Muscle layer of duodenum (tissue), 2 donors: ENCODE measurements around the gene NKAIN2.

ENCODE experiments used
- H3K27ac ChIP-seq: one replicate; pipeline ENCODE4 v1.7.0; 2013; ENCODE audit warnings: mild to moderate bottlenecking, low read length
- H3K27me3 ChIP-seq: one replicate; pipeline ENCODE4 v1.7.0; 2013; ENCODE audit warnings: low read depth, mild to moderate bottlenecking, control low read depth, low read length
- H3K36me3 ChIP-seq, 2 donors: one replicate each; pipeline ENCODE4 v1.7.0; 2013; ENCODE audit warnings: low read length in 2 of 2, control low read depth in 1 of 2, mild to moderate bottlenecking in 1 of 2; ENCODE audit not compliant: insufficient read depth in 2 of 2, control insufficient read depth in 1 of 2
- H3K4me1 ChIP-seq, 2 donors: one replicate each; pipeline ENCODE4 v1.7.0; 2013; ENCODE audit warnings: low read length in 2 of 2, mild to moderate bottlenecking in 2 of 2, control low read depth in 1 of 2, moderate library complexity in 1 of 2; ENCODE audit not compliant: insufficient read depth in 2 of 2, control insufficient read depth in 1 of 2
- H3K4me3 ChIP-seq, 2 donors: one replicate each; pipeline ENCODE4 v1.7.0; 2013; ENCODE audit warnings: low read length in 2 of 2, low read depth in 1 of 2, mild to moderate bottlenecking in 1 of 2
- H3K9me3 ChIP-seq, 2 donors: one replicate each; pipeline ENCODE4 v1.7.0; 2013; ENCODE audit warnings: low read length in 2 of 2, control low read depth in 1 of 2, mild to moderate bottlenecking in 1 of 2; ENCODE audit not compliant: control insufficient read depth in 1 of 2
- donor health status: healthy.

NKAIN2 gene

GRCh38 chr6:124487623-124488431 is 684.2 kb downstream of the NKAIN2 start:
- Histone ChIP-seq H3K27ac (no peak overlapping the region), H3K36me3 (no peaks in the 10 kb centered on the region), H3K4me1 (no peaks in the 10 kb centered on the region), H3K27me3 (no peaks in the 10 kb centered on the region), H3K4me3 (no peak overlapping the region), H3K9me3 (no peaks in the 10 kb centered on the region)

- Histone ChIP-seq H3K4me1 (no peaks in the 10 kb centered on the region), H3K36me3 (no peaks in the 10 kb centered on the region), H3K27me3 (no peaks in the 10 kb centered on the region), H3K9me3 (no peaks in the 10 kb centered on the region), H3K4me3 (no peak overlapping the region), H3K27ac (no peak overlapping the region)
These were observed 686.5 kb downstream of the NKAIN2 start for GRCh38 chr6:124490122-124490521.

GRCh38 chr6:124493259-124493658 is 689.6 kb downstream of the NKAIN2 start:
- no peaks in the 10 kb centered on the region for H3K36me3 ChIP-seq
- no peaks in the 10 kb centered on the region for H3K9me3 ChIP-seq
- no peaks in the 10 kb centered on the region for H3K27me3 ChIP-seq
- no peak overlapping the region for H3K27ac ChIP-seq
- no peaks in the 10 kb centered on the region for H3K4me1 ChIP-seq
- H3K4me3 ChIP-seq, result no peak overlapping the region

DNA sequence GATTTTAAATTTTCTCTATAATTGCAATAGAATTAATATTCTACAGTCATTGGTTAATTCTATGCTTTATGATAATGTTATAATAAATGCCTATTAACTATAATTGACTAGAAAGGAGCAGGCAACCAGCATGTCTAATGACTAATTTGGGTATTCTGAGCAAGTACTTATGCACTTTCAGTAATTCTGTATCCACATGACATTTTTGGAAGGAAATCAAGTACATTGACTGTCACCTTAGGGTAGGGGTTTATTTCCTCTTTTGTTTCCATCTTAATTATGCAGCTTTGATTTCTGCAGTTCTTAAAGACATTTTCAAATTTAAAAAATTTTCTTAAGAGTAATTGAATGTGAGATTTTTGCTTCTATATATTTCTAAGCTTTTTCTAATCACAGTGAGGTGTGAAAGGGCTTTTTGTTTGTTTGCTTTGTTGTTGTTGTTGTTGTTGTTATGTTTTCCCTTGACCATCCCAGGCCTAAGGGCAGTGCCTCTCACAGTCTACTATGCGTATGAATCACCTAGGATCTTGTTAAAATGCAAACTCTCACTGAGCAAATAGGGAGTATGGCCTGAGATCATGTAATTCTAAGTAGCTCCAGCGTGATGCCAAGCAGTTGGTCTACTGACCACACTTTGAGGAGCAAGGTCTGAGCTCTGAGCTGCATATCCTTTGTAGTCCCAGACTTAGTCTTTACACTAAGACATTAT is 691.4 kb downstream of the NKAIN2 start:
- Histone ChIP-seq H3K4me3 (no peak overlapping the region), H3K4me1 (no peaks in the 10 kb centered on the region), H3K27me3 (no peaks in the 10 kb centered on the region), H3K27ac (no peak overlapping the region), H3K36me3 (no peaks in the 10 kb centered on the region), H3K9me3 (no peaks in the 10 kb centered on the region)

DNA sequence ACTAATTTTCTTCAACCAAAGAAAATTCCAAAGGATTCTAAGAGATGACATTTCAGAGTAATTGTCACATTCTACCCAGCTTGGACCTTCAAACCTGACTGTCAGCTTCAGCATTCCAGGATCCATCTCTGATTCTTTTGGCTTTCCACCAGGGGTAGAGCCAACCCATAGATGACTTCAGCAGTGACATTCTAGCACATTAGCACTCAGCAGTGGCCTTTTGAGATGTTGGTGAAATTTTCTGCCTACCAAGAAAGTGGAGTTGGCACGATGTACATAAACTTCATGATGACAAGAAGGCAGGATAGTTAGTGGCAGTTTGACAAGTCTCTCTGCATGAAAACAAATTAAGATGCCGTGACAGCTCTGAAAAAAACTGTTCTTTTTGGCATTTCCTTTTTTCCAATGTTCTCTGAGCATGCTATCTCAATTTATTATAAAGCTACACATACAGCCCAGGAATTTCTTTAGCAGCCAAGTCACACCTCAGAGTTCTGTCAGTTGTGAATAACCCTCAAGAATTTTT is 692.1 kb downstream of the NKAIN2 start:
- Histone ChIP-seq H3K27me3 (no peaks in the 10 kb centered on the region), H3K36me3 (no peaks in the 10 kb centered on the region), H3K4me3 (no peak overlapping the region), H3K4me1 (no peaks in the 10 kb centered on the region), H3K9me3 (no peaks in the 10 kb centered on the region), H3K27ac (no peak overlapping the region)

DNA sequence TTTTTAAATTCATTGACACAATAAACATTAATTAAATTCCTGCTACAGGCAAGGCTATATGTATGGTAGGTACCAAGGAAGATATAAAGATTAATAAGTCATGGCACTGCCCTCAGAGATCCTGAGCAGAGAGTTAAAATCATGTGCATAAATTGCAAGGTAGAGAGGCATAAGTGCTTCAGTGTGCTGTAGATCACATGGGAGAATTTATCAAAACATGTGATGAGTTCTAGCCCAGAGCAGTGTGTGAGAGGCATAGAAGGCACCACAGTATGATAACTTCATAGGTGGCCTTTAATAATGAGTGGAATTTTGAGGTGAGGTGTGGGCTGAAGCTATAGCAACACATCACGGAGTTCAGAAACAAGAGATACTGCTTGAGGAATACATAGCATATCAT is 692.7 kb downstream of the NKAIN2 start:
- Histone ChIP-seq H3K27ac (no peak overlapping the region), H3K4me1 (no peaks in the 10 kb centered on the region)

GRCh38 chr6:124512431-124512830 is 708.8 kb downstream of the NKAIN2 start:
- no peaks in the 10 kb centered on the region for H3K4me1 ChIP-seq

More for the DNA sequence above, 692.7 kb downstream of the NKAIN2 start:
- Histone ChIP-seq H3K27me3 (no peaks in the 10 kb centered on the region), H3K4me3 (no peak overlapping the region), H3K36me3 (no peaks in the 10 kb centered on the region), H3K9me3 (no peaks in the 10 kb centered on the region)

DNA sequence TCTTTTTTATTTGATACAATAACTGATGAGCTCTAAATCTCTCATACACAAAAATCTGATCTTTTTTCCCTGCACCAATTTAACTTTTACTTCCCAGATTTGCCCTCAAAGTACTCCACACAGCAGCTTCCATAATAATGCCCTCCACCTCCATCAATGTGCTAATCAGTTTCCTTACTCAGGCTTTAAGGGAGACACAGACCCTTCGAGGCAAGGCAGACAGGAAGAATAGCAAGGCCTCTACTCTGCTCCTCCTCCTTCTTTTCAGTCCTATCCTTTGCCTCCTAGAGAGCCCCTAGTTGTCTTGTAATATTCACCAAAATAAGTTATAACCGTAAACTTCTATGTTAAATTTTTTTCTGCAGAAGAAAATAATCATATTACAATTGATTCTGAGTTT is 713.7 kb downstream of the NKAIN2 start:
- H3K27me3 ChIP-seq, result no peaks in the 10 kb centered on the region
- no peak overlapping the region for H3K4me3 ChIP-seq
- no peaks in the 10 kb centered on the region for H3K9me3 ChIP-seq
- H3K36me3 ChIP-seq, result no peaks in the 10 kb centered on the region
- H3K27ac ChIP-seq, result no peak overlapping the region
- no peaks in the 10 kb centered on the region for H3K4me1 ChIP-seq

More at GRCh38 chr6:124512431-124512830, 708.8 kb downstream of the NKAIN2 start:
- no peaks in the 10 kb centered on the region for H3K27me3 ChIP-seq
- H3K9me3 ChIP-seq, result no peaks in the 10 kb centered on the region
- no peaks in the 10 kb centered on the region for H3K36me3 ChIP-seq
- H3K27ac ChIP-seq, result no peak overlapping the region
- no peak overlapping the region for H3K4me3 ChIP-seq

DNA sequence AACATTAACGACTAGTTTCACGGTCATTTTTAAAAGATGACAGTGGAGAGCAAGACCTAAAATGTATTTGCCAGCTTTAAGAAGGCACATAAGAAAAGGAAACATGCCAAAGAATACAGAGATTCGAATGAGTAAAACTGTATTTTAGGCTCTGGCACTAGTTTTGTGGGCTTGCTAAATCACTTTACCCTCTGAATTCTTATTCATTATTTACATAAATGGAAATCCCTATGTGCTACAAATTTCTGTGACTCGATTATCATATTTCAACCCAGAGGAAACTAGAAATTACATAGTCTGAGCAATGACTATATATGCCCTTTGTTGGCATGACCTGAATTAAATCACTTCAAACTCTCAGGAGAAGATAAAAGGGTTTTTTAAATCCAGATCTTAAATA is 716.8 kb downstream of the NKAIN2 start:
- no peaks in the 10 kb centered on the region for H3K9me3 ChIP-seq
- H3K36me3 ChIP-seq, result no peaks in the 10 kb centered on the region
- no peaks in the 10 kb centered on the region for H3K4me1 ChIP-seq
- no peak overlapping the region for H3K27ac ChIP-seq
- H3K27me3 ChIP-seq, result no peaks in the 10 kb centered on the region
- H3K4me3 ChIP-seq, result no peak overlapping the region

- Histone ChIP-seq H3K27ac (no peak overlapping the region), H3K9me3 (no peaks in the 10 kb centered on the region), H3K4me3 (no peak overlapping the region), H3K36me3 (no peaks in the 10 kb centered on the region), H3K4me1 (no peaks in the 10 kb centered on the region), H3K27me3 (no peaks in the 10 kb centered on the region)
These were observed 718.7 kb downstream of the NKAIN2 start for GRCh38 chr6:124522335-124522734.

GRCh38 chr6:124524491-124525200 is 721.0 kb downstream of the NKAIN2 start:
- Histone ChIP-seq H3K9me3 (no peaks in the 10 kb centered on the region), H3K36me3 (no peaks in the 10 kb centered on the region), H3K4me3 (no peak overlapping the region), H3K27me3 (no peaks in the 10 kb centered on the region), H3K4me1 (no peaks in the 10 kb centered on the region), H3K27ac (no peak overlapping the region)
